ENCODE results near the gene GBF1. TPM values are rescaled to one million over a fixed set of nuclear protein-coding genes. Genes with fewer than 3 reads are reported as not detected.
"Not testable (repeated sequence)": the region's sequence is repeated elsewhere in the genome, so short reads cannot be mapped to it uniquely, and the experiment has no call there.

Gene GBF1
- total RNA-seq, 1 donor from 2014 or later = 36.7 TPM

DNA sequence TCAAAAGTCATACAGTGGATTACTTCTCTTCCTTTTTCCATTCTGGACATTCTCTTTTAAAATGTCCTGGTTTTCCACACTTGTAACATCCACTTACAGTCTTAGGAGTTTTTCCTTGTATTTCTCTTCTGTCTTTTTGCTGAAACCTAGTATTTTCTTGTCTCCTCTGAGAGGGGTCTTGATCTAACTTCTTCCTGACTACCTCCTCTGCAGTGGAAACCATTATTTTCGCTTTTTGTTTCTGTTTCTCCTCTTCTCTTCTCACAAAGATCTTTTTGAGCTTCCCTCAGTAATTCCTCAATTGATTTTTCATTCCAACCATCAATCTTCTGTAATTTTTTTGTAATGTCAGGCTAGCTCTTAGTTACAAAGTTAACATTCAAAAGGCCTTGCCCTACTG lies 42.9 kb upstream of the GBF1 start:
- no peak for DNase-seq (ENCODE audit: low read depth)
- no peak for TF ChIP-seq CTCF (IDR thresholded peaks at IDR 0.05; ENCODE audit: insufficient read depth, low read length, poor library complexity, severe bottlenecking)
- no peak overlapping the region for H3K4me3 ChIP-seq (ENCODE audit: low read depth, low read length)
- no peaks in the 10 kb centered on the region for H3K36me3 ChIP-seq (ENCODE audit: control insufficient read depth, insufficient read depth, low read length)
- no peaks in the 10 kb centered on the region for H3K27me3 ChIP-seq (ENCODE audit: control insufficient read depth, insufficient read depth, low read length)

DNA sequence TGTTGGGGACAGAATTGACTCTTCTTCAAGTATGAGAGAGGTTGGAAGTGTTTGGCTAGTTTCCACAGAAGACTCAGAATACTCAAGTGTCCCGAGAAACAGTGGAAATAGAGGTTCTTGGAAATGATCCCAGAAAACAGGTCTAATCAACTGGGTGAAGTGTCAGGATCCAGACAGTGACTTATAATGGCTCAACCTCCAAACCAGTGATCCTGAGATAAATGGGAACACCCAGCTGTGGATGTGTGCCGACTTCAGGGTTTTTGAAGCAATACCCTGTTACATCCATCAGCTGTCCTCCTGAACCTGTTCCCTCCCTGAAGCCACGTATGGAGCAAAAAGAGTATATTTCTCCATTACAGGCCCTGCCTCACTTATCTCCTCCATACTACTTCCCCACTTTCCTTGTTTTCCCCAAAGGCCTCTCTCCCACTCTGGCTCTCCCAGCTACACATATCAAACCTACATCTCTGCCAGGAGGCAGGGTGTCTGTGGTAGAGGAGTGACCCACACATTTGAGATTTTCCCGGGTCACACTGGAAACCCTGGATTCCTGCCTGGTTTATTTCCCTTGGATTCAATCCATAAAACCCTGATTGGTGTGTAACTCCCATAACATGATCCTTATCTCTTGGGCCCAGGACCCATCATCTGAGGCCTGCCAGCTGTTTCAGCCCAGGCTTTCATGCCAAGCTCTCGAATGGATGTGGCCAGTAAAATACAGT lies 36.9 kb upstream of the GBF1 start:
- DNase-seq (ENCODE audit: low read depth) = no peak
- Histone ChIP-seq H3K36me3 (ENCODE audit: control insufficient read depth, insufficient read depth, low read length) (no peaks in the 10 kb centered on the region), H3K27me3 (ENCODE audit: control insufficient read depth, insufficient read depth, low read length) (no peaks in the 10 kb centered on the region), H3K4me3 (ENCODE audit: low read depth, low read length) (no peak overlapping the region)
- no peak for TF ChIP-seq CTCF (IDR thresholded peaks at IDR 0.05; ENCODE audit: insufficient read depth, low read length, poor library complexity, severe bottlenecking)

DNA sequence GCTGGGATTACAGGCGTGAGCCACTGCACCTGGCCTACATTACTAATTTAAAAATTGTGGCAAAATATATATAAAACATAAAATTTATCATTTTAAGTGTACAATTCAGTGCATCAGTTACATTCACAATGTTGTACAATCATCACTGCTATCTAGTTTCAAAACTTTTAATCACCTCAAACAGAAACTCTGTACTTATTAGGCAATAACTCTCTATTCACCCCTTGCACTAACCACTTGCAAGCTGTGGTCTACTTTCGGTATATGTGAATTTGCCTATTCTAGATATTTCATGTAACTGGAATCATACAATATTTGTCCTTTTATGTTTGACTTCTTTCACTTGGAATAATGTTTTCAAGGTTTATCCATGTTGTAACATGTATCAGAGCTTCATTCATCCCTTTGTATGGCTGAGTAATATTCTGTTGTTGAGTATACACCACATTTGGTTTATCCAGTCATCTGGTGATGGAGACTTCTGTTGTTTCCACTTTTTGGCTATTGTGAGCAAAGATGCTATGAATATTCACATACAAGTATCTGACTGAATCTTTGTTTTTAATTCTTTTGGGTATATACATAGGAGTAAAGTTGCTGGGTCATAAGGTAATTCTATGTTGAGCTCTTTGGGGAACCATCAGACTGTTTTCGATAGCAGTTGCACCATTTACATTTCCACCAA lies 33.6 kb upstream of the GBF1 start:
- Histone ChIP-seq H3K36me3 (ENCODE audit: control insufficient read depth, insufficient read depth, low read length) (no peaks in the 10 kb centered on the region), H3K4me3 (ENCODE audit: low read depth, low read length) (no peak overlapping the region), H3K27me3 (ENCODE audit: control insufficient read depth, insufficient read depth, low read length) (no peaks in the 10 kb centered on the region)
- DNase-seq (ENCODE audit: low read depth) = no peak
- TF ChIP-seq CTCF (IDR thresholded peaks at IDR 0.05; ENCODE audit: insufficient read depth, low read length, poor library complexity, severe bottlenecking) = no peak

GRCh38 chr10:102213599-102213998 lies 31.7 kb upstream of the GBF1 start:
- not testable (repeated sequence) for H3K27me3 ChIP-seq (ENCODE audit: control insufficient read depth, insufficient read depth, low read length); H3K36me3 ChIP-seq (ENCODE audit: control insufficient read depth, insufficient read depth, low read length); DNase-seq (ENCODE audit: low read depth); H3K4me3 ChIP-seq (ENCODE audit: low read depth, low read length)

DNA sequence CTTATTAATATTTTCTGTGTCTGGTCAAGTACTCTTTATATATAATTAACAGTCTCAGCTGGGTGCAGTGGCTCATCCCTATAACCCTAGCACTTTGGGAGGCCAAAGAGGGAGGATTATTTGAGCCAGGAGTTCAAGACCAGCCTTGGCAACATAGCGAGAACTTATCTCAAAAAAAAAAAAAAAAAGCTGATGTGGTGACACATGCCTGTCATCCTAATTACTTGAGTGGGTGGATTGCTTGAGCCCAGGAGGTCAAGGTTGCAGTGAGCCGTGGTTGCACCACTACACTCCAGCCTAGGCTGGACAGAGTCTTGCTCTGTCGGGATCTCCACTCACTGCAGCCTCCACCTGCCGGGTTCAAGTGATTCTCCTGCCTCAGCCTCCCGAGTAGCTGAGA lies 26.0 kb upstream of the GBF1 start:
- no peak for DNase-seq (ENCODE audit: low read depth)
- no peaks in the 10 kb centered on the region for H3K27me3 ChIP-seq (ENCODE audit: control insufficient read depth, insufficient read depth, low read length)
- H3K4me3 ChIP-seq (ENCODE audit: low read depth, low read length) = no peak overlapping the region
- no peak for TF ChIP-seq CTCF (IDR thresholded peaks at IDR 0.05; ENCODE audit: insufficient read depth, low read length, poor library complexity, severe bottlenecking)
- H3K36me3 ChIP-seq (ENCODE audit: control insufficient read depth, insufficient read depth, low read length) = no peaks in the 10 kb centered on the region

DNA sequence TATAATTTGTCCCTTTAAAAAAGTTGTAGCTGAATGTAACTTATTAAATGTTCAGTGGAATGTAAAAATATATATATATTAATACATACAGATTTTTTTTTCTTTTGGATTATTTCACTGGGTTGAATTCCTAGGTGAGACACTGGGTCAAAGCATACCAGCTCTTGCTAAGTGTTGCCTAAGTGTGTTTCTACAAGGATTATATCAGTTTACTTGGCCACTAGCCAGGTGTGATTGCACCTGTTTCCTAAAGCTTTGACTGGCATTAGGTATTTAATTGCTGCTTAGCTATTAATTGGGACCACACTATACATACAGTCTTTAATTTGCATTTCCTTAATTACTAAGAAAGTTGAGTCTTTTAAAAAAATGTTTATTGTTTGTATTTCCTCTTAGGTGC lies 24.7 kb upstream of the GBF1 start:
- H3K4me3 ChIP-seq (ENCODE audit: low read depth, low read length) = no peak overlapping the region
- no peaks in the 10 kb centered on the region for H3K36me3 ChIP-seq (ENCODE audit: control insufficient read depth, insufficient read depth, low read length)
- TF ChIP-seq CTCF (IDR thresholded peaks at IDR 0.05; ENCODE audit: insufficient read depth, low read length, poor library complexity, severe bottlenecking) = no peak
- no peaks in the 10 kb centered on the region for H3K27me3 ChIP-seq (ENCODE audit: control insufficient read depth, insufficient read depth, low read length)
- DNase-seq (ENCODE audit: low read depth) = no peak

Data from kidney epithelial cell (primary cell).